SU-DHL-6 (cell line): Measurements from ENCODE around the gene YPEL3.

Source experiments
- CTCF ChIP-seq: fragments of 200-600 bp; sonication (generic); IDR thresholded peaks from one replicate; pipeline ENCODE4 v1.5.1; 2017; ENCODE audit warnings: antibody characterized with exemption, mild to moderate bottlenecking, low read length, moderate library complexity; ENCODE audit not compliant: insufficient read depth, poor library complexity, severe bottlenecking
- EZH2phosphoT487 ChIP-seq: fragments of 200-600 bp; sonication (generic), shearing (Covaris generic); conservative IDR thresholded peaks from 2 replicates; pipeline ENCODE4 v1.6.1; 2018; ENCODE audit warnings: mild to moderate bottlenecking, antibody characterized with exemption, low read length, moderate library complexity, mixed read lengths

GRCh38 chr16:30112197-30113030 is 16.4 kb upstream of the YPEL3 start:
- no peak for TF ChIP-seq EZH2phosphoT487
- peak; percentile 66 for TF ChIP-seq CTCF
